ENCODE results near the gene NCOA7.

DNA sequence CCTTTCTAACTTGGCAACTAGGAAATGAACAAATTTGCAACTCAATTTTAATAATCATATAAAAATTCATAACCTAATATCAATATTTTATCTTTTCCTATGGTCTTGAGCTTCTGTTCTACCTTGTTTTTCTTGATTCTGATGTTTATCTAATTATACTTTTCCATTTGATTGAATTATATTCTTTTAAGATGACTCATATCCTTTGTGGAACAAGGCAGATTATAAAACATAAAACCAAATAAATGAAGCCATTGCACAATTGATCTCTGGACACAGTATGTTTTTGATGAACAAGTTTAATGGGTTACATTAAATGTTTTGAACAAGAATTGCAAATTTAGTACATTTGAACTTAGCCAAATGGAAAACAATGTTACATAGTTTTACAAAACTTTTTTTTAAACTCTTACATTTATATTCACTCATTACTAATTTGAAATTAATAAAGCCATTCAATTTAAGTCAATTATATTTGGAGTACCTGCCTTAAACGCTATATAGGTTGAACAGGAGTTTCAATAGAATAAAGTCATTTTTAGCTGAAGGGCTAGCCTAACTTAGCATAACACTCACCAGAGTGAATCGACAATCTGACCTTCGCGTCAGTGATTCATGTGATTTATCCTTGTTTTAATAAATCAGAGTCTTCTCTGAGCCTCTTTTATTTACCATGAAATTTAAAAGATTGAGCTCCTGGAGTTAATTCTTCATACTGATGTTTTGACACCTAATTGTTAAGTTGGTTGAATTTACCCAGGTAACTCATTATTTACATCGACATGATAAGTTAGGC lies 3.8 kb downstream of the NCOA7 start:
- TF ChIP-seq CTCF (IDR thresholded peaks at IDR 0.05) (no peak), ZFX (IDR thresholded peaks at IDR 0.05; ENCODE audit: borderline replicate concordance) (no peak)

Measured in 22Rv1 (cell line).